NT2/D1 (cell line): ENCODE results near the gene LRRC23.

Experiments used
- SUZ12 ChIP-seq: IDR thresholded peaks from 2 replicates; pipeline ENCODE4 v1.6.1; 2011; ENCODE audit not compliant: insufficient read length, insufficient read depth; ENCODE audit errors: extremely low read depth
- YY1 ChIP-seq: IDR thresholded peaks from 2 replicates; pipeline ENCODE4 v1.6.1; 2011; ENCODE audit not compliant: insufficient read length, insufficient read depth
- ZNF274 ChIP-seq: IDR thresholded peaks from 2 replicates; pipeline ENCODE4 v1.6.1; 2011; ENCODE audit warnings: mild to moderate bottlenecking, low read depth, low read length

- TF ChIP-seq YY1 = no peak
- TF ChIP-seq ZNF274 = no peak
- no peak for TF ChIP-seq SUZ12
These were observed 45.8 kb upstream of the LRRC23 start for GRCh38 chr12:6858799-6859198.
